Activated naive CD8-positive, alpha-beta T cell treated with anti-CD3 and anti-CD28 coated beads for 36 hours (primary cell): ENCODE data around the gene ZNF692. TPM values are rescaled to one million over a fixed set of nuclear protein-coding genes. Genes with fewer than 3 reads are reported as not detected.
"Not testable (repeated sequence)": the region's sequence is repeated elsewhere in the genome, so short reads cannot be mapped to it uniquely, and the experiment has no call there.

Experiments used
- DNase-seq: peaks from one replicate; pipeline ENCODE4 v3.0.0; 2021
- H3K27ac Mint-ChIP-seq: one replicate; pipeline ENCODE4 v1.8.0; 2022; ENCODE audit warnings: mild to moderate bottlenecking, moderate library complexity, mixed read lengths
- H3K27me3 Mint-ChIP-seq: one replicate; pipeline ENCODE4 v1.8.0; 2022; ENCODE audit warnings: mild to moderate bottlenecking, mixed read lengths
- H3K36me3 Mint-ChIP-seq: one replicate; pipeline ENCODE4 v1.8.0; 2021; ENCODE audit warnings: mild to moderate bottlenecking, mixed read lengths
- H3K4me1 Mint-ChIP-seq: one replicate; pipeline ENCODE4 v1.8.0; 2021; ENCODE audit warnings: mixed read lengths
- H3K4me3 Mint-ChIP-seq: one replicate; pipeline ENCODE4 v1.8.0; 2022; ENCODE audit warnings: mild to moderate bottlenecking, moderate library complexity, mixed read lengths
- H3K9me3 Mint-ChIP-seq: one replicate; pipeline ENCODE4 v1.8.0; 2022; ENCODE audit warnings: mixed read lengths
- total RNA-seq, 2 experiments: library from RNA; stranded (reverse); gene quantifications; one replicate each; pipeline ENCODE4 v1.2.3, GENCODE V29; 2021

The ZNF692 gene
- total RNA-seq, 2 experiments from 2014 or later = 59.1 to 62.2 TPM

- H3K27ac Mint-ChIP-seq = no peak overlapping the region
- peaks cover 8% of the 10 kb centered on the region for H3K4me1 Mint-ChIP-seq
- H3K9me3 Mint-ChIP-seq = no peaks in the 10 kb centered on the region
- no peak for DNase-seq
- no peak overlapping the region for H3K4me3 Mint-ChIP-seq
- no peaks in the 10 kb centered on the region for H3K36me3 Mint-ChIP-seq
- no peaks in the 10 kb centered on the region for H3K27me3 Mint-ChIP-seq
Measured at GRCh38 chr1:248804771-248805681, 53.9 kb downstream of the ZNF692 start.

DNA sequence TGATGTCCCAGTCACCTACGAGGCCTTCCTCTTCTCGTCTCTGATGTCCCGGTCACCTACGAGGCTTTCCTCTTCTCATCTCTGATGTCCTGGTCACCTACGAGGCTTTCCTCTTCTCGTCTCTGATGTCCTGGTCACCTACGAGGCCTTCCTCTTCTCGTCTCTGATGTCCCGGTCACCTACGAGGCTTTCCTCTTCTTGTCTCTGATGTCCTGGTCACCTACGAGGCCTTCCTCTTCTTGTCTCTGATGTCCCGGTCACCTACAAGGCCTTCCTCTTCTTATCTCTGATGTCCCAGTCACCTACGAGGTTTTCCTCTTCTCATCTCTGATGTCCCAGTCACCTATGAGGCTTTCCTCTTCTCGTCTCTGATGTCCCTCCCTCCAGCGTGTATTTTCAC, 55.4 kb downstream of the ZNF692 start:
- not testable (repeated sequence) for H3K9me3 Mint-ChIP-seq, DNase-seq, H3K36me3 Mint-ChIP-seq, H3K27me3 Mint-ChIP-seq, H3K4me1 Mint-ChIP-seq, H3K4me3 Mint-ChIP-seq, H3K27ac Mint-ChIP-seq

- no peak for DNase-seq
- Mint-ChIP-seq H3K4me3 (no peak overlapping the region), H3K36me3 (no peaks in the 10 kb centered on the region), H3K27me3 (no peaks in the 10 kb centered on the region), H3K9me3 (no peaks in the 10 kb centered on the region), H3K27ac (no peak overlapping the region), H3K4me1 (peaks cover 8% of the 10 kb centered on the region)
Measured at GRCh38 chr1:248802454-248802853, 56.4 kb downstream of the ZNF692 start.

DNA sequence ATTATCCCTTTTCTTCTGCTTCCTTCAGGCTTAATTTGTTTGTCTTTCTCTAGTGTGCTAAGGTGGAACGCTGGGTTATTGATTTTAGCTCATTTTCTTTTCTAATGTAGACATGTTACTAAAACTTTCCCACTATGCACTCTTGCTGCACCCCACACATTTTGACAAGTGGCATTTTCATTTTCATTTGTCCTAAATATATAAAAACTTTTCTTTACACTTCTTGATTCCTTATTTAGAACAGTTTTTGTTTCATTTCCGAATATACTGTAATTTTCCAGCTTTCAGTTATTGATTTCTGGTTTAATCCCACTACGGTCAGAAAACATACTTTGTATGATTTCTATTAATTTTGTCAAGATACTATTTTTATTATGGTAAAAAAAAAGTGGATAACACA, 58.4 kb downstream of the ZNF692 start:
- Mint-ChIP-seq H3K9me3 (peaks cover 4% of the 10 kb centered on the region), H3K36me3 (no peaks in the 10 kb centered on the region), H3K4me3 (no peak overlapping the region), H3K27me3 (peaks cover 3% of the 10 kb centered on the region), H3K27ac (no peak overlapping the region), H3K4me1 (peaks cover 8% of the 10 kb centered on the region)
- no peak for DNase-seq

Other genes with a start within 250 kb of the ZNF692 start
- gene OR2T11, start 224.0 kb downstream of the ZNF692 start, total RNA-seq = not detected
- gene OR2T35, start 213.8 kb downstream of the ZNF692 start, total RNA-seq = not detected
- not detected for gene OR2T27, start 203.6 kb downstream of the ZNF692 start, total RNA-seq
- gene OR14I1, start 156.3 kb downstream of the ZNF692 start, total RNA-seq = not detected
- gene LYPD8, start 103.3 kb downstream of the ZNF692 start, total RNA-seq = not detected
- 10 to 100 TPM; 15.9 to 16.8 TPM for gene SH3BP5L, start 33.2 kb downstream of the ZNF692 start, total RNA-seq
- gene ZNF672, start 20.9 kb downstream of the ZNF692 start, total RNA-seq = 10 to 100 TPM; 46.4 to 48.0 TPM
- 1 to 10 TPM; 3.6 to 4.4 TPM for gene PGBD2, start 47.1 kb upstream of the ZNF692 start, total RNA-seq